Loucy (cell line): Measurements from ENCODE around the gene TMEM11.

Source experiments
- H2AFZ ChIP-seq: fragments of 200-600 bp; sonication (generic); 2 replicates; pipeline ENCODE4 v1.6.0; 2016; ENCODE audit warnings: antibody characterized with exemption, mild to moderate bottlenecking, low read length, moderate library complexity
- H3F3A ChIP-seq: fragments of 200-600 bp; 2 replicates; pipeline ENCODE4 v1.6.0; 2016; ENCODE audit warnings: antibody characterized with exemption, low read depth, mild to moderate bottlenecking
- H3K27me3 ChIP-seq: fragments of 200-600 bp; sonication (generic); 2 replicates; pipeline ENCODE4 v1.6.1; 2014; ENCODE audit warnings: low read length, mild to moderate bottlenecking; ENCODE audit not compliant: insufficient read depth, poor library complexity, severe bottlenecking
- H3K36me3 ChIP-seq: fragments of 200-600 bp; sonication (generic); 2 replicates; pipeline ENCODE4 v1.6.1; 2016; ENCODE audit warnings: low read length; ENCODE audit not compliant: insufficient read depth
- H3K4me1 ChIP-seq: fragments of 200-600 bp; sonication (generic); 2 replicates; pipeline ENCODE4 v1.5.1; 2014; ENCODE audit warnings: low read length, mild to moderate bottlenecking; ENCODE audit not compliant: insufficient read depth, poor library complexity, severe bottlenecking
- H3K4me2 ChIP-seq: fragments of 200-600 bp; sonication (generic); 2 replicates; pipeline ENCODE4 v1.6.0; 2014; ENCODE audit warnings: antibody characterized with exemption, low read length, low read depth, mild to moderate bottlenecking; ENCODE audit not compliant: poor library complexity, severe bottlenecking
- H3K4me3 ChIP-seq: fragments of 200-600 bp; sonication (generic); 2 replicates; pipeline ENCODE4 v1.5.1; 2014; ENCODE audit warnings: low read length, mild to moderate bottlenecking, mixed read lengths; ENCODE audit not compliant: poor library complexity, severe bottlenecking
- H3K79me2 ChIP-seq: fragments of 200-600 bp; sonication (generic); 2 replicates; pipeline ENCODE4 v1.6.1; 2014; ENCODE audit warnings: low read length; ENCODE audit not compliant: insufficient read depth
- H3K9ac ChIP-seq: fragments of 200-600 bp; sonication (generic); 2 replicates; pipeline ENCODE4 v1.6.0; 2014; ENCODE audit warnings: mild to moderate bottlenecking, low read depth, low read length, moderate library complexity; ENCODE audit not compliant: poor library complexity, severe bottlenecking
- H3K9me2 ChIP-seq: fragments of 200-600 bp; sonication (generic); replicated peaks from 2 replicates; pipeline ENCODE4 v1.6.1; 2016; ENCODE audit warnings: low read depth, low read length, mixed read lengths
- H3K9me3 ChIP-seq: fragments of 200-600 bp; sonication (generic); 2 replicates; pipeline ENCODE4 v1.6.1; 2014; ENCODE audit warnings: mild to moderate bottlenecking, antibody characterized with exemption, low read length, low read depth; ENCODE audit not compliant: insufficient read depth
- H4K20me1 ChIP-seq: fragments of 200-600 bp; sonication (generic); 2 replicates; pipeline ENCODE4 v1.6.0; 2014; ENCODE audit warnings: antibody characterized with exemption, low read length, mild to moderate bottlenecking; ENCODE audit not compliant: insufficient read depth, poor library complexity, severe bottlenecking
- EZH2phosphoT487 ChIP-seq: fragments of 200-600 bp; IDR thresholded peaks from 2 replicates; pipeline ENCODE4 v1.6.1; 2018; ENCODE audit warnings: antibody characterized with exemption, mild to moderate bottlenecking, moderate library complexity, borderline replicate concordance
- TF ChIP-seq, protein P1 (sequence below): fragments of 200-600 bp; sonication (generic); conservative IDR thresholded peaks from 2 replicates; pipeline ENCODE4 v1.5.1; 2014; ENCODE audit warnings: mild to moderate bottlenecking, antibody characterized with exemption, low read length

Gene TMEM11

DNA sequence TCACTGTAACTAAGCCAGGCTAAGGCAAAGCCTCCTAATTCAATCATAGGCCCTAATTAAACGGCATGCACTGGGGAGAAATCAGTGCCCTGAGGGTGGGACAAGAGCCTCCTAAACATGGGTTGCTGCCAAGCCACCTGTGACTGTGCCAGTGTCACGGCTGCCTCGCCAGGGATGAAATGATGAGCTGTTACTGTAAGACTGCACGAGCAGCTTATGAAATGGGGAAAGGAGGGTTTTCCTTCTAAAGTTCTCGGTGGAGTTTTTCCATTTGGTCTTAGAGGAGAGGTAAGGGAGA, 12.7 kb downstream of the TMEM11 start:
- Histone ChIP-seq H3K27me3 (no peaks in the 10 kb centered on the region), H3F3A (no peaks in the 10 kb centered on the region), H3K4me1 (no peaks in the 10 kb centered on the region), H2AFZ (no peak overlapping the region), H3K9me2 (no peaks in the 10 kb centered on the region), H3K79me2 (peaks cover 90% of the 10 kb centered on the region), H3K4me3 (no peak overlapping the region), H4K20me1 (peaks cover 64% of the 10 kb centered on the region), H3K36me3 (peaks cover 31% of the 10 kb centered on the region; the same call in 1 of the 2 replicates), H3K9ac (no peak overlapping the region), H3K4me2 (no peak overlapping the region), H3K9me3 (no peaks in the 10 kb centered on the region)
- TF ChIP-seq, protein P1, sequence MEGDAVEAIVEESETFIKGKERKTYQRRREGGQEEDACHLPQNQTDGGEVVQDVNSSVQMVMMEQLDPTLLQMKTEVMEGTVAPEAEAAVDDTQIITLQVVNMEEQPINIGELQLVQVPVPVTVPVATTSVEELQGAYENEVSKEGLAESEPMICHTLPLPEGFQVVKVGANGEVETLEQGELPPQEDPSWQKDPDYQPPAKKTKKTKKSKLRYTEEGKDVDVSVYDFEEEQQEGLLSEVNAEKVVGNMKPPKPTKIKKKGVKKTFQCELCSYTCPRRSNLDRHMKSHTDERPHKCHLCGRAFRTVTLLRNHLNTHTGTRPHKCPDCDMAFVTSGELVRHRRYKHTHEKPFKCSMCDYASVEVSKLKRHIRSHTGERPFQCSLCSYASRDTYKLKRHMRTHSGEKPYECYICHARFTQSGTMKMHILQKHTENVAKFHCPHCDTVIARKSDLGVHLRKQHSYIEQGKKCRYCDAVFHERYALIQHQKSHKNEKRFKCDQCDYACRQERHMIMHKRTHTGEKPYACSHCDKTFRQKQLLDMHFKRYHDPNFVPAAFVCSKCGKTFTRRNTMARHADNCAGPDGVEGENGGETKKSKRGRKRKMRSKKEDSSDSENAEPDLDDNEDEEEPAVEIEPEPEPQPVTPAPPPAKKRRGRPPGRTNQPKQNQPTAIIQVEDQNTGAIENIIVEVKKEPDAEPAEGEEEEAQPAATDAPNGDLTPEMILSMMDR, result no peak
- no peak for TF ChIP-seq EZH2phosphoT487

DNA sequence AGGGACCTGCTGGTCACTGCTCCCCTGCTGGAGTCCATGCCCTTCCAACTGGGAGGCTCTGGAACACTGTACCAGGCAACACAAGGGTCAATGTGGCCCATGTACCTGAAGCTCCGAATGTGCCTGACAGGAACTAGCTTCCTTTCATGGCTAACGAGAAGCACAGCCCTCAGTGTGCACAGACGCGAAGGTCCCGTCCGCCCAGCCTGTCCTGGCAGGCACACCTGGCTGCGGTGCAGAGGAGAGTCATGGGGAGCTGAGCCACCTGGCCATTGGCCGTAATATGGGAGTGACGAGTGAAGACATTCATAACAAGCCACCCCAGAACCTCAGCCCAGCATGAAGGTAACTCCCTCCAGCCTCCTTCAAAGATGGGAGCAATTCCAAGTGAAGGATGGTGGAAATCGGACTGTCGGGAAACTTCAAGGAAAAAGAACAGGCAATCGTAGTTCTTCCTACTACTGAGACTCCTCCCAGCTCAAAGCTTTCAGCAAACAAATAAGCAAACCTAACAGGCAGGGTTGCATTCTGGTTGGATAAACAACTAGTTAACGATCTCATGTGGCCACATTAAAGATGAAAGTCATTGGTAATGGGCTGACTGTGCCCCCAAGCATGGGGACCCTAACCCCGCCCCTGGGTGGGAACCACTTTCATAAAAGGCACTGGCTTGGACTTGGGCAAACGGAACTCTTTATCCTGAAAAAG, 13.2 kb downstream of the TMEM11 start:
- Histone ChIP-seq H3K27me3 (no peaks in the 10 kb centered on the region), H3K4me2 (no peak overlapping the region), H2AFZ (no peak overlapping the region), H3K9ac (no peak overlapping the region), H3K9me3 (no peaks in the 10 kb centered on the region), H3K36me3 (peaks cover 36% of the 10 kb centered on the region; the same call in 1 of the 2 replicates), H3K4me3 (no peak overlapping the region), H4K20me1 (peaks cover 59% of the 10 kb centered on the region), H3K4me1 (no peaks in the 10 kb centered on the region), H3K79me2 (peaks cover 85% of the 10 kb centered on the region), H3F3A (no peaks in the 10 kb centered on the region), H3K9me2 (no peaks in the 10 kb centered on the region)
- TF ChIP-seq, protein P1, result no peak
- TF ChIP-seq EZH2phosphoT487, result no peak

DNA sequence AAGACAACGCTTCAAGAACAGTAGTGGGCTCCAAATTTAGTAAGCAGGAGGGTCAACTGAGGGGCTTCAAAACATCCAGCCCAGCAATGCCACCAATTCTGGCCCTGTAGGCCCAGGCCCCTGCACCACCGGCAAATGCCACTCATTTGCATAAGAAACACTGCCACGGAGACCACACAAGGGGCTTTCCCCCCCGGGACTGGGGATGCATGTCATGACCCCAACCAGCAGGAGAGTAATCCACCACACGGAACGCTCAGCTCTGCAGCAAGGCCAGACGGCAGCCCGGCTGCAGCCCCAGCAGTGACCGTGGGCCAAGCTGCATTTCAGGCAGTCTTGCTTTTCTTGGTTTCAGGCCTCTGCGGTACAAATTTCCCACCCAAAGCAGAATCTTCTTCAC, 14.1 kb downstream of the TMEM11 start:
- no peak overlapping the region for H2AFZ ChIP-seq
- peaks cover 50% of the 10 kb centered on the region for H4K20me1 ChIP-seq
- no peak for TF ChIP-seq EZH2phosphoT487
- TF ChIP-seq, protein P1, result no peak
- H3K4me1 ChIP-seq, result no peaks in the 10 kb centered on the region
- no peak overlapping the region for H3K4me3 ChIP-seq
- no peaks in the 10 kb centered on the region for H3K9me3 ChIP-seq
- no peaks in the 10 kb centered on the region for H3F3A ChIP-seq
- H3K36me3 ChIP-seq, result peaks cover 44% of the 10 kb centered on the region; the same call in 1 of the 2 replicates
- H3K79me2 ChIP-seq, result peaks cover 76% of the 10 kb centered on the region
- no peaks in the 10 kb centered on the region for H3K27me3 ChIP-seq
- no peak overlapping the region for H3K9ac ChIP-seq
- no peak overlapping the region for H3K4me2 ChIP-seq
- H3K9me2 ChIP-seq, result no peaks in the 10 kb centered on the region
